HG03103 (cell line): ENCODE measurements around the gene LXN.

Experiments
- ATAC-seq: cut with Tn5 transposase; IDR thresholded peaks from one replicate; pipeline ENCODE4 v1.9.1; 2021; ENCODE audit warnings: low read depth; ENCODE audit not compliant: unreplicated experiment

LXN gene

GRCh38 chr3:158678687-158679086, 6.2 kb upstream of the LXN start:
- ATAC-seq, result no peak

GRCh38 chr3:158671821-158672214, 630 bp downstream of the LXN start:
- ATAC-seq, result no peak

GRCh38 chr3:158668506-158668905, 3.9 kb downstream of the LXN start:
- ATAC-seq, result no peak

GRCh38 chr3:158666416-158666815, 6.0 kb downstream of the LXN start:
- ATAC-seq, result no peak

- ATAC-seq, result no peak
These were observed 8.6 kb downstream of the LXN start for GRCh38 chr3:158663832-158664231.

GRCh38 chr3:158663246-158663645, 9.2 kb downstream of the LXN start:
- ATAC-seq, result no peak

GRCh38 chr3:158660711-158661110, 11.7 kb downstream of the LXN start:
- no peak for ATAC-seq

- ATAC-seq, result peak; percentile 84
These were observed 12.8 kb downstream of the LXN start for GRCh38 chr3:158659454-158660237.

- ATAC-seq, result no peak
These were observed 13.6 kb downstream of the LXN start for GRCh38 chr3:158658889-158659288.

- ATAC-seq, result no peak
These were observed 20.0 kb downstream of the LXN start for GRCh38 chr3:158652463-158652862.

- ATAC-seq, result no peak
These were observed 21.3 kb downstream of the LXN start for GRCh38 chr3:158651192-158651591.

GRCh38 chr3:158649791-158650190, 22.7 kb downstream of the LXN start:
- ATAC-seq, result no peak

- ATAC-seq, result peak; percentile 98
These were observed 28.0 kb downstream of the LXN start, which contains the start of gene GFM1 for GRCh38 chr3:158644345-158644908. TSS of gene GFM1 (plus strand) at chr3:158644527. CDS start at chr3:158644635, 108 bp downstream.

GRCh38 chr3:158642474-158643210, 29.8 kb downstream of the LXN start:
- no peak for ATAC-seq

GRCh38 chr3:158642005-158642404, 30.4 kb downstream of the LXN start:
- no peak for ATAC-seq

- no peak for ATAC-seq
These were observed 31.8 kb downstream of the LXN start for GRCh38 chr3:158640646-158641045.

GRCh38 chr3:158631981-158632380, 40.5 kb downstream of the LXN start:
- ATAC-seq, result no peak

- no peak for ATAC-seq
These were observed 46.6 kb downstream of the LXN start for GRCh38 chr3:158625881-158626280.

GRCh38 chr3:158617982-158618875, 54.2 kb downstream of the LXN start:
- no peak for ATAC-seq
